Hematopoietic multipotent progenitor cell treated with erythropoietin and hydrocortisone succinate and interleukin-3 and kit ligand, for 15 days (in vitro differentiated cells): ENCODE measurements around the gene GFRA4.

Experiments
- DNase-seq: peaks from one replicate; pipeline ENCODE4 v3.0.0-alpha.2; 2015; ENCODE audit warnings: low spot score

The GFRA4 gene

GRCh38 chr20:3694864-3695263, 31.7 kb upstream of the GFRA4 start:
- no peak for DNase-seq

- DNase-seq = no peak
Observed at GRCh38 chr20:3693376-3693775, 30.2 kb upstream of the GFRA4 start.

GRCh38 chr20:3692706-3693294, 29.6 kb upstream of the GFRA4 start:
- DNase-seq = no peak

GRCh38 chr20:3691897-3692296, 28.7 kb upstream of the GFRA4 start:
- no peak for DNase-seq

- no peak for DNase-seq
Observed at GRCh38 chr20:3691306-3691705, 28.1 kb upstream of the GFRA4 start.

- no peak for DNase-seq
Observed at GRCh38 chr20:3690413-3690812, 27.2 kb upstream of the GFRA4 start.

GRCh38 chr20:3689978-3690377, 26.8 kb upstream of the GFRA4 start:
- DNase-seq = no peak

GRCh38 chr20:3687655-3688054, 24.5 kb upstream of the GFRA4 start:
- DNase-seq = no peak

- no peak for DNase-seq
Observed at GRCh38 chr20:3686867-3687321, 23.7 kb upstream of the GFRA4 start.

- DNase-seq = no peak
Observed at GRCh38 chr20:3686421-3686820, 23.2 kb upstream of the GFRA4 start.

GRCh38 chr20:3685341-3685740, 22.1 kb upstream of the GFRA4 start:
- no peak for DNase-seq

GRCh38 chr20:3681931-3682781, 19.0 kb upstream of the GFRA4 start, which contains the start of gene ADAM33:
ADAM33 (minus strand) TSS chr20:3682010; CDS start chr20:3682004, 6 bp downstream.
- DNase-seq = no peak

GRCh38 chr20:3681352-3681930, 18.2 kb upstream of the GFRA4 start:
- DNase-seq = no peak

GRCh38 chr20:3680701-3681351, 17.6 kb upstream of the GFRA4 start:
- DNase-seq = no peak

GRCh38 chr20:3679749-3680700, 16.8 kb upstream of the GFRA4 start:
- DNase-seq = no peak

GRCh38 chr20:3678856-3679720, 15.9 kb upstream of the GFRA4 start:
- no peak for DNase-seq

- no peak for DNase-seq
Observed at GRCh38 chr20:3678198-3678597, 15.0 kb upstream of the GFRA4 start.

GRCh38 chr20:3677733-3678132, 14.5 kb upstream of the GFRA4 start:
- DNase-seq = no peak

- DNase-seq = no peak
Observed at GRCh38 chr20:3674995-3675900, 12.0 kb upstream of the GFRA4 start.
